Right cardiac atrium (tissue), 5 donors: ENCODE results near the gene RNU4-1. TPM values are rescaled to one million over a fixed set of nuclear protein-coding genes. Genes with fewer than 3 reads are reported as not detected.

Experiments used
- polyA plus RNA-seq: library from polyadenylated mRNA; stranded (reverse); fragments of 200-250 nt; gene quantifications from one replicate; pipeline ENCODE4 v1.2.3, GENCODE V29; 2013
- total RNA-seq, 4 donors: library from RNA; stranded (reverse); fragmentation: NEBNext Ultra II Directional; extraction: Animal tissue kit (Norgen Biotek cat#: 25700); gene quantifications; one replicate each; pipeline ENCODE4 v1.2.1, GENCODE V29; 2021
- donor health status: healthy with polysubstance abuse.
- donor health status: DM: no; HTN: yes; CAD: no.
- donor health status: DM: no; HTN: no; CAD: no.
- donor health status: DM: no; HTN: yes; CAD: no; lungs with severe emphysema.
- donor health status: DM: yes; HTN: yes; CAD: no.

The RNU4-1 gene
- total and polyA plus RNA-seq, 5 donors = 1,094 to 5,230 (median 2,674) TPM; not detected in 1

Other genes starting within 250 kb of the RNU4-1 start
- gene RAB35, start 176.5 kb downstream of the RNU4-1 start, total RNA-seq = 10 to 100 TPM; 21.3 to 32.0 (median 25.2) TPM
- gene RAB35, start 176.5 kb downstream of the RNU4-1 start, polyA plus RNA-seq = 20.1 TPM
- 10 to 100 TPM; 32.9 to 41.4 (median 35.5) TPM for gene GCN1, start 98.5 kb downstream of the RNU4-1 start, total RNA-seq
- 10.6 TPM for gene GCN1, start 98.5 kb downstream of the RNU4-1 start, polyA plus RNA-seq
- 1,000 to 10,000 TPM in 1 of 4 donors, 100 to 1,000 TPM in 3; 800 to 1,173 (median 979) TPM for gene RPLP0, start 92.1 kb downstream of the RNU4-1 start, total RNA-seq
- 1,119 TPM for gene RPLP0, start 92.1 kb downstream of the RNU4-1 start, polyA plus RNA-seq
- gene PXN, start 27.5 kb downstream of the RNU4-1 start, total RNA-seq = 10 to 100 TPM; 67.8 to 89.8 (median 80.2) TPM
- gene PXN, start 27.5 kb downstream of the RNU4-1 start, polyA plus RNA-seq = 77.3 TPM
- gene RNU4-2, start 1.3 kb downstream of the RNU4-1 start, total RNA-seq = over 10,000 TPM; 12,754 to 31,201 (median 26,788) TPM
- gene RNU4-2, start 1.3 kb downstream of the RNU4-1 start, polyA plus RNA-seq = not detected
- 1 to 10 TPM; 3.0 to 6.9 (median 6.2) TPM for gene SIRT4, start 9.1 kb upstream of the RNU4-1 start, total RNA-seq
- gene SIRT4, start 9.1 kb upstream of the RNU4-1 start, polyA plus RNA-seq = 6.0 TPM
- not detected for gene PLA2G1B, start 34.5 kb upstream of the RNU4-1 start, total RNA-seq
- gene PLA2G1B, start 34.5 kb upstream of the RNU4-1 start, polyA plus RNA-seq = not detected
- 10 to 100 TPM in 1 of 4 donors, 1 to 10 TPM in 3; 3.0 to 10.7 (median 5.1) TPM for gene MSI1, start 75.9 kb upstream of the RNU4-1 start, total RNA-seq
- 2.1 TPM for gene MSI1, start 75.9 kb upstream of the RNU4-1 start, polyA plus RNA-seq
- gene COX6A1, start 144.9 kb upstream of the RNU4-1 start, total RNA-seq = 100 to 1,000 TPM; 132 to 197 (median 183) TPM
- gene COX6A1, start 144.9 kb upstream of the RNU4-1 start, polyA plus RNA-seq = 553 TPM
- 10 to 100 TPM; 11.5 to 16.2 (median 12.8) TPM for gene TRIAP1, start 153.1 kb upstream of the RNU4-1 start, total RNA-seq
- 16.8 TPM for gene TRIAP1, start 153.1 kb upstream of the RNU4-1 start, polyA plus RNA-seq
- gene GATC, start 153.2 kb upstream of the RNU4-1 start, total RNA-seq = 10 to 100 TPM; 14.1 to 16.2 (median 15.5) TPM
- gene GATC, start 153.2 kb upstream of the RNU4-1 start, polyA plus RNA-seq = 7.2 TPM
- gene SRSF9, start 176.5 kb upstream of the RNU4-1 start, total RNA-seq = 10 to 100 TPM; 43.5 to 59.5 (median 47.9) TPM
- gene SRSF9, start 176.5 kb upstream of the RNU4-1 start, polyA plus RNA-seq = 40.3 TPM
- 100 to 1,000 TPM; 164 to 299 (median 224) TPM for gene DYNLL1, start 202.9 kb upstream of the RNU4-1 start, total RNA-seq
- gene DYNLL1, start 202.9 kb upstream of the RNU4-1 start, polyA plus RNA-seq = 350 TPM
- gene COQ5, start 235.9 kb upstream of the RNU4-1 start, total RNA-seq = 10 to 100 TPM; 26.2 to 30.6 (median 27.6) TPM
- gene COQ5, start 235.9 kb upstream of the RNU4-1 start, polyA plus RNA-seq = 40.5 TPM
- 100 to 1,000 TPM; 235 to 259 (median 237) TPM for gene RNF10, start 241.1 kb upstream of the RNU4-1 start, total RNA-seq
- gene RNF10, start 241.1 kb upstream of the RNU4-1 start, polyA plus RNA-seq = 281 TPM